ENCODE data around the gene PPL. TPM values are rescaled to one million over a fixed set of nuclear protein-coding genes. Genes with fewer than 3 reads are reported as not detected.

PPL gene
- total and polyA plus RNA-seq, 3 donors from 2014 or later: 5.4 to 6.8 (median 6.1) TPM

GRCh38 chr16:4927661-4928060, 9.3 kb downstream of the PPL start:
- Histone ChIP-seq H3K36me3 (ENCODE audit: low read depth, missing control alignments) (no peaks in the 10 kb centered on the region), H3K27me3 (no peaks in the 10 kb centered on the region), H3K27ac (no peak overlapping the region), H3K9me3 (no peaks in the 10 kb centered on the region), H3K4me3 (no peak overlapping the region), H3K4me1 (no peaks in the 10 kb centered on the region)
- no peak for DNase-seq
- intact Hi-C loops (cut with DNase I; ENCODE audit: low total_unique reads): no loop called here
- TF ChIP-seq POLR2A (IDR thresholded peaks at IDR 0.05): no peak
- TF ChIP-seq CTCF (IDR thresholded peaks at IDR 0.05): no peak
- 65 to 67% methylated on average over 2 of the region's 2 CpGs for WGBS, 2 donors

- Histone ChIP-seq H3K27ac (no peak overlapping the region), H3K9me3 (no peaks in the 10 kb centered on the region), H3K4me1 (no peaks in the 10 kb centered on the region), H3K36me3 (ENCODE audit: low read depth, missing control alignments) (no peaks in the 10 kb centered on the region), H3K4me3 (no peak overlapping the region), H3K27me3 (no peaks in the 10 kb centered on the region)
- WGBS, 2 donors: 95 to 100% methylated on average over 2 of the region's 2 CpGs
- intact Hi-C loops (cut with DNase I; ENCODE audit: low total_unique reads): no loop called here
- no peak for TF ChIP-seq CTCF (IDR thresholded peaks at IDR 0.05)
- TF ChIP-seq POLR2A (IDR thresholded peaks at IDR 0.05): no peak
- no peak for DNase-seq
Observed at GRCh38 chr16:4926928-4927327, 10.0 kb downstream of the PPL start.

GRCh38 chr16:4925791-4926190, 11.2 kb downstream of the PPL start:
- Histone ChIP-seq H3K4me3 (no peak overlapping the region), H3K36me3 (ENCODE audit: low read depth, missing control alignments) (no peaks in the 10 kb centered on the region), H3K27ac (no peak overlapping the region), H3K27me3 (no peaks in the 10 kb centered on the region), H3K9me3 (no peaks in the 10 kb centered on the region), H3K4me1 (no peaks in the 10 kb centered on the region)
- intact Hi-C loops (cut with DNase I; ENCODE audit: low total_unique reads): no loop called here
- no peak for DNase-seq
- TF ChIP-seq CTCF (IDR thresholded peaks at IDR 0.05) (no peak), POLR2A (IDR thresholded peaks at IDR 0.05) (no peak)
- 87 to 93% methylated on average over 5 of the region's 5 CpGs for WGBS, 2 donors

- Histone ChIP-seq H3K4me1 (no peaks in the 10 kb centered on the region), H3K4me3 (no peak overlapping the region), H3K27me3 (no peaks in the 10 kb centered on the region), H3K36me3 (ENCODE audit: low read depth, missing control alignments) (no peaks in the 10 kb centered on the region), H3K9me3 (no peaks in the 10 kb centered on the region), H3K27ac (no peak overlapping the region)
- no peak for DNase-seq
- intact Hi-C loops (cut with DNase I; ENCODE audit: low total_unique reads): no loop called here
- 83 to 88% methylated on average over 5 of the region's 5 CpGs for WGBS, 2 donors
- TF ChIP-seq POLR2A (IDR thresholded peaks at IDR 0.05) (no peak), CTCF (IDR thresholded peaks at IDR 0.05) (no peak)
Observed at GRCh38 chr16:4925293-4925607, 11.7 kb downstream of the PPL start.

- TF ChIP-seq CTCF (IDR thresholded peaks at IDR 0.05) (no peak), POLR2A (IDR thresholded peaks at IDR 0.05) (no peak)
- no peak for DNase-seq
- Histone ChIP-seq H3K27ac (no peak overlapping the region), H3K27me3 (no peaks in the 10 kb centered on the region), H3K36me3 (ENCODE audit: low read depth, missing control alignments) (no peaks in the 10 kb centered on the region), H3K4me3 (no peak overlapping the region), H3K4me1 (no peaks in the 10 kb centered on the region), H3K9me3 (no peaks in the 10 kb centered on the region)
- intact Hi-C loops (cut with DNase I; ENCODE audit: low total_unique reads): no loop called here
- WGBS, 2 donors: 52 to 63% methylated on average over 8 to 12 of the region's 12 CpGs
Observed at GRCh38 chr16:4924593-4925292, 12.2 kb downstream of the PPL start.

Data from testis (tissue), 3 donors.